Adrenal gland (tissue), 5 donors: ENCODE measurements around the gene ERCC4.
"Not testable (repeated sequence)": the region's sequence is repeated elsewhere in the genome, so short reads cannot be mapped to it uniquely, and the experiment has no call there.

ENCODE experiments used
- CTCF ChIP-seq, 6 experiments: fragments of 450-650 bp in 4 of 6; fragments of 200-600 bp in 2 of 6; sonication (generic) in 1 of 6; IDR thresholded peaks; 1 replicate in 5 of 6; 2 replicates in 1 of 6; pipeline versions ENCODE4 v1.5.1 to v1.8.0; 2016 to 2021; ENCODE audit warnings: antibody characterized with exemption in 6 of 6, mild to moderate bottlenecking in 2 of 6, moderate library complexity in 1 of 6
- POLR2A ChIP-seq, 2 donors: fragments of 450-650 bp; IDR thresholded peaks; one replicate each; pipeline ENCODE4 v1.6.1; 2017; ENCODE audit warnings: antibody characterized with exemption in 2 of 2, mild to moderate bottlenecking in 2 of 2, moderate library complexity in 1 of 2
- donor health status: DM: no; HTN: no; CAD: no.

GRCh38 chr16:13904822-13905221 is 15.1 kb upstream of the ERCC4 start:
- TF ChIP-seq CTCF (IDR thresholded peaks at IDR 0.05) = peak; percentile 29 to 61 (median 43)
- TF ChIP-seq POLR2A (IDR thresholded peaks at IDR 0.05) = not testable (repeated sequence)
